HEK293 (cell line): ENCODE results near the gene HTR2A.

ENCODE experiments used
- CTCF ChIA-PET: fragments of 350-600 bp; formaldehyde crosslinking; extraction: SDS; loops from one replicate; lab custom pipeline; 2021; ENCODE audit warnings: antibody characterized with exemption; lab: Yijun Ruan, JAX
- POLR2A ChIA-PET: fragments of 300-600 bp; formaldehyde crosslinking; extraction: SDS; loops from one replicate; lab custom pipeline; 2020; ENCODE audit warnings: antibody characterized with exemption, inconsistent platforms; lab: Yijun Ruan, JAX
- H3K27ac ChIP-seq: fragments of 200-500 bp; sonication (Bioruptor generic); 2 replicates; pipeline ENCODE4 v1.5.1; 2014; ENCODE audit warnings: low read depth, low read length, control low read depth, inconsistent platforms; ENCODE audit errors: extremely low read depth
- H3K36me3 ChIP-seq, 2 experiments: fragments of 200-500 bp in 1 of 2; sonication (Bioruptor generic) in 1 of 2; 1 replicate in 1 of 2; 2 replicates in 1 of 2; pipeline ENCODE4 v1.5.1; 2014 to 2017; ENCODE audit warnings: inconsistent platforms in 2 of 2, low read length in 2 of 2; ENCODE audit not compliant: control insufficient read depth in 2 of 2, insufficient read depth in 1 of 2
- H3K4me1 ChIP-seq: fragments of 200-500 bp; sonication (Bioruptor generic); 2 replicates; pipeline ENCODE4 v1.5.1; 2014; ENCODE audit warnings: mild to moderate bottlenecking, low read length, inconsistent platforms; ENCODE audit not compliant: control insufficient read depth, insufficient read depth
- H3K4me3 ChIP-seq: 2 replicates; pipeline ENCODE4 v1.5.1; 2011; ENCODE audit warnings: low read depth, mild to moderate bottlenecking, control low read depth, low read length, moderate library complexity
- H3K9me3 ChIP-seq: fragments of 200-500 bp; sonication (Bioruptor generic); 2 replicates; pipeline ENCODE4 v1.5.1; 2014; ENCODE audit warnings: low read depth, low read length, inconsistent platforms; ENCODE audit not compliant: control insufficient read depth, insufficient read depth
- FEZF1 ChIP-seq: fragments of 450-650 bp; formaldehyde crosslinking; IDR thresholded peaks from 2 replicates; pipeline ENCODE4 v1.5.1; 2016; ENCODE audit warnings: missing biosample characterization, missing genetic modification characterization
- GLIS2 ChIP-seq: fragments of 450-650 bp; formaldehyde crosslinking; IDR thresholded peaks from 2 replicates; pipeline ENCODE4 v1.5.1; 2016; ENCODE audit warnings: missing biosample characterization, missing genetic modification characterization
- HOXC10 ChIP-seq: sonication (generic); formaldehyde crosslinking; IDR thresholded peaks from 2 replicates; pipeline ENCODE4 v1.8.1; 2023; ENCODE audit warnings: mild to moderate bottlenecking, missing genetic modification reagents
- HOXD13 ChIP-seq: sonication (generic); formaldehyde crosslinking; IDR thresholded peaks from 2 replicates; pipeline ENCODE4 v1.8.0; 2022; ENCODE audit warnings: missing genetic modification reagents, borderline replicate concordance
- IKZF3 ChIP-seq: fragments of 450-650 bp; IDR thresholded peaks from 2 replicates; pipeline ENCODE4 v1.5.0; 2018; ENCODE audit warnings: missing biosample characterization, mild to moderate bottlenecking, missing genetic modification characterization, moderate library complexity
- KLF10 ChIP-seq: fragments of 450-650 bp; IDR thresholded peaks from 2 replicates; pipeline ENCODE4 v1.5.1; 2018; ENCODE audit warnings: missing biosample characterization, mild to moderate bottlenecking, missing genetic modification characterization
- KLF9 ChIP-seq: fragments of 450-650 bp; formaldehyde crosslinking; IDR thresholded peaks from 2 replicates; pipeline ENCODE4 v1.5.1; 2016; ENCODE audit warnings: missing biosample characterization, missing genetic modification characterization, low read depth
- ZBTB1 ChIP-seq: fragments of 450-650 bp; formaldehyde crosslinking; IDR thresholded peaks from 2 replicates; pipeline ENCODE4 v1.5.1; 2016; ENCODE audit warnings: missing biosample characterization, missing genetic modification characterization
- ZBTB48 ChIP-seq: fragments of 450-650 bp; formaldehyde crosslinking; IDR thresholded peaks from 2 replicates; pipeline ENCODE4 v1.5.1; 2016; ENCODE audit warnings: missing biosample characterization, missing genetic modification characterization
- ZBTB7A ChIP-seq: fragments of 450-650 bp; formaldehyde crosslinking; IDR thresholded peaks from 2 replicates; pipeline ENCODE4 v1.5.1; 2016; ENCODE audit warnings: low read depth, missing biosample characterization, missing genetic modification characterization
- ZEB2 ChIP-seq: fragments of 450-650 bp; formaldehyde crosslinking; IDR thresholded peaks from 2 replicates; pipeline ENCODE4 v1.5.1; 2016; ENCODE audit warnings: missing biosample characterization, missing genetic modification characterization
- ZIC2 ChIP-seq: fragments of 450-650 bp; formaldehyde crosslinking; IDR thresholded peaks from 2 replicates; pipeline ENCODE4 v1.5.1; 2016; ENCODE audit warnings: missing biosample characterization, missing genetic modification characterization
- ZNF16 ChIP-seq: fragments of 450-650 bp; formaldehyde crosslinking; IDR thresholded peaks from 2 replicates; pipeline ENCODE4 v1.5.1; 2016; ENCODE audit warnings: low read depth, missing biosample characterization, missing genetic modification characterization
- ZNF169 ChIP-seq: fragments of 450-650 bp; formaldehyde crosslinking; IDR thresholded peaks from 2 replicates; pipeline ENCODE4 v1.5.1; 2016; ENCODE audit warnings: missing biosample characterization, missing genetic modification characterization
- ZNF223 ChIP-seq: fragments of 450-650 bp; formaldehyde crosslinking; IDR thresholded peaks from 2 replicates; pipeline ENCODE4 v1.5.1; 2016; ENCODE audit warnings: missing biosample characterization, missing genetic modification characterization
- ZNF302 ChIP-seq: fragments of 450-650 bp; formaldehyde crosslinking; IDR thresholded peaks from 2 replicates; pipeline ENCODE4 v1.5.1; 2016; ENCODE audit warnings: missing biosample characterization, missing genetic modification characterization, low read depth
- ZNF423 ChIP-seq: fragments of 450-650 bp; formaldehyde crosslinking; IDR thresholded peaks from 2 replicates; pipeline ENCODE4 v1.5.1; 2016; ENCODE audit warnings: missing biosample characterization, missing genetic modification characterization
- ZNF549 ChIP-seq: fragments of 450-650 bp; IDR thresholded peaks from 2 replicates; pipeline ENCODE4 v1.5.1; 2018; ENCODE audit warnings: missing biosample characterization, missing genetic modification characterization, mild to moderate bottlenecking, inconsistent platforms, moderate library complexity
- ZNF626 ChIP-seq: fragments of 450-650 bp; sonication (Bioruptor Pico); formaldehyde crosslinking; IDR thresholded peaks from 2 replicates; pipeline ENCODE4 v1.5.1; 2018; ENCODE audit warnings: missing biosample characterization, missing genetic modification characterization, inconsistent platforms
- ZNF660 ChIP-seq: fragments of 450-650 bp; IDR thresholded peaks from 2 replicates; pipeline ENCODE4 v1.5.1; 2018; ENCODE audit warnings: missing biosample characterization, mild to moderate bottlenecking, missing genetic modification characterization
- TF ChIP-seq, protein P1 (sequence below): fragments of 450-650 bp; formaldehyde crosslinking; IDR thresholded peaks from 2 replicates; pipeline ENCODE4 v1.5.1; 2016; ENCODE audit warnings: missing biosample characterization, missing genetic modification characterization
- TF ChIP-seq, protein P2 (sequence below): fragments of 450-650 bp; formaldehyde crosslinking; IDR thresholded peaks from 2 replicates; pipeline ENCODE4 v1.5.1; 2016; ENCODE audit warnings: missing biosample characterization, missing genetic modification characterization
- TF ChIP-seq, protein P3 (sequence below): fragments of 450-650 bp; formaldehyde crosslinking; IDR thresholded peaks from 2 replicates; pipeline ENCODE4 v1.5.1; 2016; ENCODE audit warnings: missing biosample characterization, missing genetic modification characterization
- TF ChIP-seq, protein P4 (sequence below): fragments of 450-650 bp; formaldehyde crosslinking; IDR thresholded peaks from 2 replicates; pipeline ENCODE4 v1.5.1; 2016; ENCODE audit warnings: missing biosample characterization, missing genetic modification characterization, low read depth

The HTR2A gene

DNA sequence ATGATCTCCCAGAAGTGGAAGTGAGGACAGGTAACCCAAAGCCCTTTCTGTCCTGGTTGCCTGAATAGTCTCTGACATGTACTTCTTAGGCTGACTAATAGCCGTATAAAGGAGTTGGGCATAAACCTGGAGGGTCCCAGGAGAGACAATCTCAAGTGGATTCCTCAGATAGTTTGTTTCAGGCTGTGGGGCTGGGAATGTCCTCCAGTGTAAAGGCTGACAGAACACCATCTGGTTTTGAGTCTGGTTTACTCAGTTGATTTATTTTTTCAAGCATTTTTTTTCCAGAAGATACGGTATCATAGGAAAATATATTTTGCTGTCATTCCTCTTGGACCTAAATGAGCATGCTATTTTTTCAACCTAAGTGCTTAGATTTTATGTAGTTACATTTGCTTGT, 15.2 kb downstream of the HTR2A start:
- no peaks in the 10 kb centered on the region for H3K9me3 ChIP-seq
- H3K4me3 ChIP-seq, result no peak overlapping the region
- TF ChIP-seq, protein P1, sequence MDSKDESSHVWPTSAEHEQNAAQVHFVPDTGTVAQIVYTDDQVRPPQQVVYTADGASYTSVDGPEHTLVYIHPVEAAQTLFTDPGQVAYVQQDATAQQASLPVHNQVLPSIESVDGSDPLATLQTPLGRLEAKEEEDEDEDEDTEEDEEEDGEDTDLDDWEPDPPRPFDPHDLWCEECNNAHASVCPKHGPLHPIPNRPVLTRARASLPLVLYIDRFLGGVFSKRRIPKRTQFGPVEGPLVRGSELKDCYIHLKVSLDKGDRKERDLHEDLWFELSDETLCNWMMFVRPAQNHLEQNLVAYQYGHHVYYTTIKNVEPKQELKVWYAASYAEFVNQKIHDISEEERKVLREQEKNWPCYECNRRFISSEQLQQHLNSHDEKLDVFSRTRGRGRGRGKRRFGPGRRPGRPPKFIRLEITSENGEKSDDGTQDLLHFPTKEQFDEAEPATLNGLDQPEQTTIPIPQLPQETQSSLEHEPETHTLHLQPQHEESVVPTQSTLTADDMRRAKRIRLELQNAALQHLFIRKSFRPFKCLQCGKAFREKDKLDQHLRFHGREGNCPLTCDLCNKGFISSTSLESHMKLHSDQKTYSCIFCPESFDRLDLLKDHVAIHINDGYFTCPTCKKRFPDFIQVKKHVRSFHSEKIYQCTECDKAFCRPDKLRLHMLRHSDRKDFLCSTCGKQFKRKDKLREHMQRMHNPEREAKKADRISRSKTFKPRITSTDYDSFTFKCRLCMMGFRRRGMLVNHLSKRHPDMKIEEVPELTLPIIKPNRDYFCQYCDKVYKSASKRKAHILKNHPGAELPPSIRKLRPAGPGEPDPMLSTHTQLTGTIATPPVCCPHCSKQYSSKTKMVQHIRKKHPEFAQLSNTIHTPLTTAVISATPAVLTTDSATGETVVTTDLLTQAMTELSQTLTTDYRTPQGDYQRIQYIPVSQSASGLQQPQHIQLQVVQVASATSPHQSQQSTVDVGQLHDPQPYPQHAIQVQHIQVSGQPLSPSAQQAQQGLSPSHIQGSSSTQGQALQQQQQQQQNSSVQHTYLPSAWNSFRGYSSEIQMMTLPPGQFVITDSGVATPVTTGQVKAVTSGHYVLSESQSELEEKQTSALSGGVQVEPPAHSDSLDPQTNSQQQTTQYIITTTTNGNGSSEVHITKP, result no peak
- TF ChIP-seq ZBTB48, result no peak
- no peak for TF ChIP-seq ZNF626 (tag by site-specific recombination)
- TF ChIP-seq FEZF1 (tag by site-specific recombination), result no peak
- no peak for TF ChIP-seq ZNF549 (tag by site-specific recombination)
- no peak for TF ChIP-seq KLF10 (tag by site-specific recombination)
- TF ChIP-seq, protein P2, sequence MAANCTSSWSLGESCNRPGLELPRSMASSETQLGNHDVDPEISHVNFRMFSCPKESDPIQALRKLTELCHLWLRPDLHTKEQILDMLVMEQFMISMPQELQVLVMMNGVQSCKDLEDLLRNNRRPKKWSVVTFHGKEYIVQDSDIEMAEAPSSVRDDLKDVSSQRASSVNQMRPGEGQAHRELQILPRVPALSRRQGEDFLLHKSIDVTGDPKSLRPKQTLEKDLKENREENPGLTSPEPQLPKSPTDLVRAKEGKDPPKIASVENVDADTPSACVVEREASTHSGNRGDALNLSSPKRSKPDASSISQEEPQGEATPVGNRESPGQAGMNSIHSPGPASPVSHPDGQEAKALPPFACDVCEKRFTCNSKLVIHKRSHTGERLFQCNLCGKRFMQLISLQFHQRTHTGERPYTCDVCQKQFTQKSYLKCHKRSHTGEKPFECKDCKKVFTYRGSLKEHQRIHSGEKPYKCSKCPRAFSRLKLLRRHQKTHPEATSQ (tag by site-specific recombination), result no peak
- no peak for TF ChIP-seq ZBTB1 (tag by site-specific recombination)
- no peak for TF ChIP-seq ZNF660 (tag by site-specific recombination)
- TF ChIP-seq, all 188 proteins: peak for 0
- no peak overlapping the region for H3K27ac ChIP-seq
- no peaks in the 10 kb centered on the region for H3K4me1 ChIP-seq
- no peaks in the 10 kb centered on the region for H3K36me3 ChIP-seq
- CTCF ChIA-PET, result no interaction called here
- POLR2A ChIA-PET, result no interaction called here

DNA sequence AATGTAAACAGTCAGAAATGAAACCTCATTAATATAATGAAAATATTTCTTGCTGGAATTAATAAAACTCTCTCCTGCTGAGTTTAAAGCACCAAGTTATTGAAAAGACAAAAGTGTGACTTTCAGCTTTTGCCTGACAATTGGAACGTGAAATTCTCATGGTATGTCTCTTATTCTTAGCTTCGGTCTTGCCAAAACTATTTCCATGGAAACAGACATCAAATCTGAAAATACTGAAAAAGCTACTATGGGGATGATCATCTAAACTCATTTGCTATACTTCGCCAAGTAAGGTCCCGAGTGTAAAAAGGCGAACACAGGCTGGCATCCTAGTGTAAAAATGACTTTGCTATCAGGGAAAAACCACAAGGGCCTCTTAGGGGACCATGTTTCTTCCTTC, 22.8 kb downstream of the HTR2A start:
- Histone ChIP-seq H3K9me3 (no peaks in the 10 kb centered on the region), H3K27ac (no peak overlapping the region), H3K4me1 (no peaks in the 10 kb centered on the region), H3K4me3 (no peak overlapping the region), H3K36me3 (no peaks in the 10 kb centered on the region)
- POLR2A ChIA-PET, result no interaction called here
- CTCF ChIA-PET, result interaction anchor here (1.6 kb wide), 1 partner anchor 21 kb away, joined by 3 read pairs; no protein-coding TSS in a partner anchor
- TF ChIP-seq GLIS2 (tag by site-specific recombination) (no peak), HOXD13 (CRISPR knock-in tag) (no peak), ZEB2 (tag by site-specific recombination) (no peak), ZIC2 (tag by site-specific recombination) (no peak), ZNF302 (tag by site-specific recombination) (no peak)

DNA sequence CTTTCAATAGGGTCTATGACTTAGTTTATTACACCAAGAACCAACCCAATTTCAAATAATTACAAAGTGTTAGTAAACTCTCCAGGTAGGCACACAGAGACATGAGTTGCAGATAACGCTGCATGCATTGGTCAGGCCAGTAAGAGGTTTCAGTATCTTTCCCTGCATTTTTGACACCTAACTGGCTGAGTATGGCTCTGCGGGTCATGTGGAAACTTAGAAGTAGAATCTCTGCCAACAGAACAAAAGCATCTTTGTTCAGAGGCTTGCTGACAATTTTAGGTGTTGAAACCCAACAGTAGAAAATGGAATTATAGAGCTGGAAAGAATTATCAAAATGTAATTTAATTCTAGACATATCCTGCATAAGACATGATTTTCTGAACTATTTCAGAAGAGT, 25.3 kb downstream of the HTR2A start:
- ChIA-PET CTCF (no interaction called here), POLR2A (no interaction called here)
- Histone ChIP-seq H3K27ac (no peak overlapping the region), H3K9me3 (no peaks in the 10 kb centered on the region), H3K36me3 (no peaks in the 10 kb centered on the region), H3K4me1 (no peaks in the 10 kb centered on the region), H3K4me3 (no peak overlapping the region)
- TF ChIP-seq HOXC10 (CRISPR knock-in tag), result no peak
- no peak for TF ChIP-seq ZNF423 (tag by site-specific recombination)
- TF ChIP-seq, protein P3, sequence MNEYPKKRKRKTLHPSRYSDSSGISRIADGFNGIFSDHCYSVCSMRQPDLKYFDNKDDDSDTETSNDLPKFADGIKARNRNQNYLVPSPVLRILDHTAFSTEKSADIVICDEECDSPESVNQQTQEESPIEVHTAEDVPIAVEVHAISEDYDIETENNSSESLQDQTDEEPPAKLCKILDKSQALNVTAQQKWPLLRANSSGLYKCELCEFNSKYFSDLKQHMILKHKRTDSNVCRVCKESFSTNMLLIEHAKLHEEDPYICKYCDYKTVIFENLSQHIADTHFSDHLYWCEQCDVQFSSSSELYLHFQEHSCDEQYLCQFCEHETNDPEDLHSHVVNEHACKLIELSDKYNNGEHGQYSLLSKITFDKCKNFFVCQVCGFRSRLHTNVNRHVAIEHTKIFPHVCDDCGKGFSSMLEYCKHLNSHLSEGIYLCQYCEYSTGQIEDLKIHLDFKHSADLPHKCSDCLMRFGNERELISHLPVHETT (tag by site-specific recombination), result no peak
- no peak for TF ChIP-seq ZBTB7A
- TF ChIP-seq ZNF169 (tag by site-specific recombination), result no peak
- TF ChIP-seq ZNF16, result no peak
- TF ChIP-seq IKZF3 (tag by site-specific recombination), result no peak
- no peak for TF ChIP-seq ZNF223 (tag by site-specific recombination)
- TF ChIP-seq, protein P4, sequence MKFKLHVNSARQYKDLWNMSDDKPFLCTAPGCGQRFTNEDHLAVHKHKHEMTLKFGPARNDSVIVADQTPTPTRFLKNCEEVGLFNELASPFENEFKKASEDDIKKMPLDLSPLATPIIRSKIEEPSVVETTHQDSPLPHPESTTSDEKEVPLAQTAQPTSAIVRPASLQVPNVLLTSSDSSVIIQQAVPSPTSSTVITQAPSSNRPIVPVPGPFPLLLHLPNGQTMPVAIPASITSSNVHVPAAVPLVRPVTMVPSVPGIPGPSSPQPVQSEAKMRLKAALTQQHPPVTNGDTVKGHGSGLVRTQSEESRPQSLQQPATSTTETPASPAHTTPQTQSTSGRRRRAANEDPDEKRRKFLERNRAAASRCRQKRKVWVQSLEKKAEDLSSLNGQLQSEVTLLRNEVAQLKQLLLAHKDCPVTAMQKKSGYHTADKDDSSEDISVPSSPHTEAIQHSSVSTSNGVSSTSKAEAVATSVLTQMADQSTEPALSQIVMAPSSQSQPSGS (tag by site-specific recombination), result no peak
- no peak for TF ChIP-seq KLF9 (tag by site-specific recombination)
